Nephron progenitor cell (in vitro differentiated cells): ENCODE results near the gene PTBP1.

Experiments
- DNase-seq: peaks from one replicate; pipeline ENCODE4 v3.0.0; 2021
- H3K27ac Mint-ChIP-seq: 2 replicates; pipeline ENCODE4 v1.8.0; 2021; ENCODE audit warnings: mild to moderate bottlenecking, moderate library complexity, mixed read lengths
- H3K27me3 Mint-ChIP-seq: 2 replicates; pipeline ENCODE4 v1.8.0; 2021; ENCODE audit warnings: mild to moderate bottlenecking, low read depth, mixed read lengths; ENCODE audit not compliant: poor library complexity
- H3K36me3 Mint-ChIP-seq: 2 replicates; pipeline ENCODE4 v1.8.0; 2021; ENCODE audit warnings: low read depth, mixed read lengths
- H3K4me1 Mint-ChIP-seq: 2 replicates; pipeline ENCODE4 v1.8.0; 2021; ENCODE audit warnings: mixed read lengths
- H3K4me3 Mint-ChIP-seq: 2 replicates; pipeline ENCODE4 v1.8.0; 2021; ENCODE audit warnings: mild to moderate bottlenecking, moderate library complexity, mixed read lengths
- H3K9me3 Mint-ChIP-seq: 2 replicates; pipeline ENCODE4 v1.8.0; 2021; ENCODE audit warnings: mild to moderate bottlenecking, moderate library complexity, mixed read lengths
- CTCF ChIP-seq: fragments of 200-600 bp; sonication (generic); IDR thresholded peaks from 2 replicates; pipeline ENCODE4 v1.5.0; 2021; ENCODE audit warnings: antibody characterized with exemption

PTBP1 gene

GRCh38 chr19:778910-779653 is 18.2 kb upstream of the PTBP1 start:
- H3K4me1 Mint-ChIP-seq: peaks cover 28% of the 10 kb centered on the region
- peaks cover 9% of the 10 kb centered on the region for H3K27me3 Mint-ChIP-seq
- H3K27ac Mint-ChIP-seq: no peak overlapping the region
- H3K9me3 Mint-ChIP-seq: peaks cover 3% of the 10 kb centered on the region
- no peak for TF ChIP-seq CTCF
- no peak for DNase-seq
- no peaks in the 10 kb centered on the region for H3K36me3 Mint-ChIP-seq
- H3K4me3 Mint-ChIP-seq: no peak overlapping the region

- no peak overlapping the region for H3K27ac Mint-ChIP-seq
- H3K9me3 Mint-ChIP-seq: peaks cover 3% of the 10 kb centered on the region
- peaks cover 28% of the 10 kb centered on the region for H3K4me1 Mint-ChIP-seq
- DNase-seq: no peak
- H3K27me3 Mint-ChIP-seq: peaks cover 8% of the 10 kb centered on the region
- no peaks in the 10 kb centered on the region for H3K36me3 Mint-ChIP-seq
- no peak overlapping the region for H3K4me3 Mint-ChIP-seq
- TF ChIP-seq CTCF: no peak
Observed at GRCh38 chr19:780935-781334, 16.3 kb upstream of the PTBP1 start.

- Mint-ChIP-seq H3K36me3 (no peaks in the 10 kb centered on the region), H3K9me3 (peaks cover 3% of the 10 kb centered on the region), H3K27me3 (peaks cover 8% of the 10 kb centered on the region), H3K4me3 (no peak overlapping the region), H3K4me1 (peaks cover 28% of the 10 kb centered on the region), H3K27ac (no peak overlapping the region)
- no peak for TF ChIP-seq CTCF
- no peak for DNase-seq
Observed at GRCh38 chr19:781800-782184, 15.5 kb upstream of the PTBP1 start.

GRCh38 chr19:782185-782877 is 14.9 kb upstream of the PTBP1 start:
- TF ChIP-seq CTCF: no peak
- H3K4me3 Mint-ChIP-seq: peak overlapping the region; percentile 46
- peak; percentile 44 for DNase-seq
- peaks cover 33% of the 10 kb centered on the region for H3K4me1 Mint-ChIP-seq
- H3K27ac Mint-ChIP-seq: peak overlapping the region; percentile 68
- no peaks in the 10 kb centered on the region for H3K36me3 Mint-ChIP-seq
- H3K9me3 Mint-ChIP-seq: peaks cover 3% of the 10 kb centered on the region
- H3K27me3 Mint-ChIP-seq: peaks cover 8% of the 10 kb centered on the region

- TF ChIP-seq CTCF: no peak
Observed at GRCh38 chr19:782878-783668, 14.2 kb upstream of the PTBP1 start.

More at GRCh38 chr19:782878-783668, 14.2 kb upstream of the PTBP1 start:
- peaks cover 39% of the 10 kb centered on the region for H3K4me1 Mint-ChIP-seq
- no peaks in the 10 kb centered on the region for H3K36me3 Mint-ChIP-seq
- DNase-seq: no peak
- H3K4me3 Mint-ChIP-seq: peak overlapping the region; percentile 66
- peaks cover 8% of the 10 kb centered on the region for H3K27me3 Mint-ChIP-seq
- H3K9me3 Mint-ChIP-seq: peaks cover 3% of the 10 kb centered on the region
- H3K27ac Mint-ChIP-seq: peak overlapping the region; percentile 68
